Vagina (tissue), 2 donors: Measurements from ENCODE around the gene CAVIN3. TPM values are rescaled to one million over a fixed set of nuclear protein-coding genes. Genes with fewer than 3 reads are reported as not detected.

Source experiments
- DNase-seq, 2 donors: peaks; one replicate each; pipeline ENCODE4 v3.0.0-alpha.2; 2017; ENCODE audit errors: extremely low spot score in 2 of 2
- H3K27ac ChIP-seq: fragments of 200-600 bp; sonication (generic); one replicate; pipeline ENCODE4 v1.5.1; 2019
- H3K27me3 ChIP-seq: fragments of 200-600 bp; sonication (generic); one replicate; pipeline ENCODE4 v1.5.1; 2019
- H3K36me3 ChIP-seq, 2 donors: fragments of 200-600 bp; sonication (generic); one replicate each; pipeline ENCODE4 v1.5.1; 2017 to 2019
- H3K4me1 ChIP-seq: fragments of 200-600 bp; sonication (generic); one replicate; pipeline ENCODE4 v1.5.1; 2019
- H3K4me3 ChIP-seq, 2 donors: fragments of 200-600 bp; sonication (generic); 1 replicate in 1 of 2; 2 replicates in 1 of 2; pipeline ENCODE4 v1.5.1; 2016 to 2019
- H3K9me3 ChIP-seq: fragments of 200-600 bp; sonication (generic); one replicate; pipeline ENCODE4 v1.5.1; 2019
- POLR2A ChIP-seq, 2 donors: fragments of 450-650 bp; IDR thresholded peaks; one replicate each; pipeline ENCODE4 v1.6.1; 2017; ENCODE audit warnings: antibody characterized with exemption in 2 of 2, mild to moderate bottlenecking in 2 of 2, moderate library complexity in 2 of 2
- POLR2AphosphoS5 ChIP-seq, 2 donors: sonication (generic); formaldehyde crosslinking; IDR thresholded peaks; one replicate each; pipeline ENCODE4 v1.9.0; 2017; ENCODE audit warnings: antibody characterized with exemption in 2 of 2, mild to moderate bottlenecking in 2 of 2, low read depth in 1 of 2; ENCODE audit not compliant: insufficient read depth in 1 of 2
- intact Hi-C: fragments of 100-400 bp; cut with DNase I; formaldehyde crosslinking; loops from one replicate; pipeline ENCODE4 v1.15.1; 2023
- total RNA-seq: library from RNA; depleted of rRNA; stranded (reverse); fragments of >200 nt; gene quantifications from one replicate; pipeline ENCODE4 v1.2.3, GENCODE V29; 2016
- TF ChIP-seq, protein P1 (sequence below), 3 experiments: fragments of 450-650 bp in 2 of 3; fragments of 200-600 bp in 1 of 3; sonication (generic) in 1 of 3; IDR thresholded peaks; one replicate each; pipeline ENCODE4 v1.5.1; 2017 to 2019; ENCODE audit warnings: antibody characterized with exemption in 3 of 3, mild to moderate bottlenecking in 2 of 3, moderate library complexity in 2 of 3

CAVIN3 gene
- total RNA-seq, 1 donor from 2014 or later, result 156 TPM

DNA sequence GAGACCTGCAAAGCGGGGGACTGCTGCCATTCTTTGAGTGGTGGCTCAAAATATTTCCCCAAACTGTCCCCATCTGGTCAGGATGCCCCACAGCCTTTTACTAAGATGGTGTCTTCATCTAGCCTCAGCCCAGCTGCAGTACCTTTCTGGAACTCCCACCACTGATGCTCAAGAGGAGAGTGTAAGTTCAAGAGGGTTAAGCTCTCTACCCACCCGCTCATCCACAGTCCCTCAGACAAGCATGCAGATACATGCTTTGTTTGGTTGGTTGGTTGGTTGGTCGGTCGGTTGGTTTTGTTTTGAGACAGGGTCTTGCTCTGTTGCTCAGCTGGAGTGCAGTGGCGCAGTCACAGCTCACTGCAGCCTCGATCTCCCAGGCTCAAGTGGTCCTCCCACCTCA is 14.5 kb upstream of the CAVIN3 start:
- H3K9me3 ChIP-seq, result no peaks in the 10 kb centered on the region
- no peak for DNase-seq
- no peaks in the 10 kb centered on the region for H3K36me3 ChIP-seq
- TF ChIP-seq POLR2A (IDR thresholded peaks at IDR 0.05) (no peak), POLR2AphosphoS5 (IDR thresholded peaks at IDR 0.05; ENCODE audit: insufficient read depth in 1 of 2, low read depth in 1 of 2) (no peak)
- TF ChIP-seq, protein P1, sequence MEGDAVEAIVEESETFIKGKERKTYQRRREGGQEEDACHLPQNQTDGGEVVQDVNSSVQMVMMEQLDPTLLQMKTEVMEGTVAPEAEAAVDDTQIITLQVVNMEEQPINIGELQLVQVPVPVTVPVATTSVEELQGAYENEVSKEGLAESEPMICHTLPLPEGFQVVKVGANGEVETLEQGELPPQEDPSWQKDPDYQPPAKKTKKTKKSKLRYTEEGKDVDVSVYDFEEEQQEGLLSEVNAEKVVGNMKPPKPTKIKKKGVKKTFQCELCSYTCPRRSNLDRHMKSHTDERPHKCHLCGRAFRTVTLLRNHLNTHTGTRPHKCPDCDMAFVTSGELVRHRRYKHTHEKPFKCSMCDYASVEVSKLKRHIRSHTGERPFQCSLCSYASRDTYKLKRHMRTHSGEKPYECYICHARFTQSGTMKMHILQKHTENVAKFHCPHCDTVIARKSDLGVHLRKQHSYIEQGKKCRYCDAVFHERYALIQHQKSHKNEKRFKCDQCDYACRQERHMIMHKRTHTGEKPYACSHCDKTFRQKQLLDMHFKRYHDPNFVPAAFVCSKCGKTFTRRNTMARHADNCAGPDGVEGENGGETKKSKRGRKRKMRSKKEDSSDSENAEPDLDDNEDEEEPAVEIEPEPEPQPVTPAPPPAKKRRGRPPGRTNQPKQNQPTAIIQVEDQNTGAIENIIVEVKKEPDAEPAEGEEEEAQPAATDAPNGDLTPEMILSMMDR (IDR thresholded peaks at IDR 0.05), result no peak
- H3K4me3 ChIP-seq, result no peak overlapping the region
- intact Hi-C loops, result no loop called here
- no peaks in the 10 kb centered on the region for H3K27me3 ChIP-seq
- no peak overlapping the region for H3K27ac ChIP-seq
- no peaks in the 10 kb centered on the region for H3K4me1 ChIP-seq

DNA sequence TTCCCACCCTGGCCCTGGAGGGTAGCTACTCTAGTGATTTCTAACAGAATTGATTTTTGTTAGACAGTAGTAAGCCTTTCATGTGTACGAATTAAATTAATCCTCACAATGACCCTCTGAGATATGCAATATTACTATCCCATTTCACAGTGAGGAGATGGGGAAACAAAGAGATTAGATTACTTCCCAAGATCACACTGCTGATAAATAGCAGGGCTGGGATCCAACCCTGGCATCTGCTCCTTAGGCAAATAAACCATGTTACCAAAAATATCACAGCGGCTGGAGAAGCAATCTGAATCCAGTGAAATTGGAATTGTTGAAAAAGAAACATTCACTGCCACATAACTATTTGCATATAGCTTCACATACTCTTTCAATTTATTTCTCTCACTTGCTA is 12.8 kb upstream of the CAVIN3 start:
- no peaks in the 10 kb centered on the region for H3K27me3 ChIP-seq
- DNase-seq, result no peak
- H3K4me1 ChIP-seq, result no peaks in the 10 kb centered on the region
- no peak overlapping the region for H3K27ac ChIP-seq
- H3K4me3 ChIP-seq, result no peak overlapping the region
- intact Hi-C loops, result no loop called here
- TF ChIP-seq, protein P1 (IDR thresholded peaks at IDR 0.05), result no peak
- no peak for TF ChIP-seq POLR2A (IDR thresholded peaks at IDR 0.05)
- no peaks in the 10 kb centered on the region for H3K9me3 ChIP-seq
- H3K36me3 ChIP-seq, result no peaks in the 10 kb centered on the region

DNA sequence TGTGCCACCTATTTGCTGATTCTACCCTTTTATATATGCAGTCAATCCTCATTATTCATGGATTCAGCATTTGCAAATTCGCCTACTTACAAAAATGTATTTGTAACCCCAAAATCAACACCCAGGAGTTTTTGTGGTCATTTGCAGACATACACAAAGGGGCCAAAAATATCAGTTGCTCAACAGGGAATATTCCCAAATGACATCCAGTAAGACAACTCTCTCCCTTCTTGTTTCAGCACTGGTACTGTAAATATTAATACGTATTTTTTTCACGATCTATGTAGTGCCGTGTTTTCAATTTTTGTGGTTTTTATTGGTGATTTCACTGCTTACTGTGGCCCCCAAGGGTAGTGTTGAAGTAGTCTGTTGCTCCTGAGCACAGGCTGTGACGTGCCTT is 11.8 kb upstream of the CAVIN3 start:
- Histone ChIP-seq H3K36me3 (no peaks in the 10 kb centered on the region), H3K4me1 (no peaks in the 10 kb centered on the region), H3K9me3 (no peaks in the 10 kb centered on the region), H3K27me3 (no peaks in the 10 kb centered on the region), H3K27ac (no peak overlapping the region), H3K4me3 (no peak overlapping the region)
- intact Hi-C loops, result no loop called here
- DNase-seq, result no peak
- TF ChIP-seq POLR2A (IDR thresholded peaks at IDR 0.05), result no peak
- TF ChIP-seq, protein P1 (IDR thresholded peaks at IDR 0.05), result no peak
- no peak for TF ChIP-seq POLR2AphosphoS5 (IDR thresholded peaks at IDR 0.05; ENCODE audit: insufficient read depth in 1 of 2, low read depth in 1 of 2)

DNA sequence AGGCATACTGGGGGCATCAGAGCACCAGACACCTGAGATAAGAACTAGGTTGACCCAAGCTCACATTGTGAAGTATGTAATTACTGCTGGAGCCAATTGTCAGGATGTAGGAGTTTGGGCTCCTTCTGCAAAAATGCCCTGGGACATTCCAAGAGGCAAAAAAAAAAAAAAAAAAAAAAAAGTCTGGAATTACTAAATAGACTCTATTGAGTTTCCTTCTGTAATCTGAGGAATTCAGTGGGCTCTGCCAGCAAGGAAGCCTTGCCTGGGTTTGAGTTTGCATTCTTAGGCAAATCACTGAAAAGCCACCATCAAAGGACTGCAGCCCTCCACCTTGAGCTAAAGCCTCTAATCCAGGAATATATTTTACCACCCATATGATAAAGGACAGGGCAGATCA is 8.0 kb upstream of the CAVIN3 start:
- no peaks in the 10 kb centered on the region for H3K4me1 ChIP-seq
- H3K27ac ChIP-seq, result no peak overlapping the region
- H3K9me3 ChIP-seq, result no peaks in the 10 kb centered on the region
- TF ChIP-seq, protein P1 (IDR thresholded peaks at IDR 0.05), result no peak
- TF ChIP-seq POLR2A (IDR thresholded peaks at IDR 0.05) (no peak), POLR2AphosphoS5 (IDR thresholded peaks at IDR 0.05; ENCODE audit: insufficient read depth in 1 of 2, low read depth in 1 of 2) (no peak)
- intact Hi-C loops, result loop anchor here (10.0 kb wide), 1 partner anchor 94 kb away; the partner anchor contains the start of genes CNGA4 and FHIP1B
- H3K4me3 ChIP-seq, result no peak overlapping the region
- no peaks in the 10 kb centered on the region for H3K27me3 ChIP-seq
- no peaks in the 10 kb centered on the region for H3K36me3 ChIP-seq
- no peak for DNase-seq

DNA sequence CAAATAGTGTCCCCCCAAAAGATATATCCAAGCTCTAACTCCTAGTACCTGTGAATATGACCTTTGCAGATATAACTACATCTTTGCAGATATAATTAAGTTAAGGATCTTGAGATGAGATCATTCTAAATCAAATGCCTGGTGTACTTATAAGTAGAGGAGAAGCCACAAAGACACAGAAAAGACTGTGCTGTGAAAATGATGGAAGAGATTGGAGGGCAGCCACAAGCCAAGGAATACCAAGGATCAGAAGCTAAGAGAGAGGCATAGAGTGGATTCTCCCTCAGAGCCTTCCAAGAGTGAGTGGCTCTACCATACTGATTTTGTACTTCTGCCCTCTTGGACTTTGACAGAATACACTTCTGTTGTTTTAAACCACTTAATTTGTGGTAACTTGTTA is 7.5 kb upstream of the CAVIN3 start:
- no peak for DNase-seq
- no peaks in the 10 kb centered on the region for H3K9me3 ChIP-seq
- peaks cover under 1% of the 10 kb centered on the region for H3K4me1 ChIP-seq
- H3K4me3 ChIP-seq, result no peak overlapping the region
- TF ChIP-seq POLR2AphosphoS5 (IDR thresholded peaks at IDR 0.05; ENCODE audit: insufficient read depth in 1 of 2, low read depth in 1 of 2), result no peak
- TF ChIP-seq, protein P1 (IDR thresholded peaks at IDR 0.05), result no peak
- no peak for TF ChIP-seq POLR2A (IDR thresholded peaks at IDR 0.05)
- intact Hi-C loops, result loop anchor here (10.0 kb wide), 1 partner anchor 93 kb away; the partner anchor contains the start of genes CNGA4 and FHIP1B
- H3K36me3 ChIP-seq, result no peaks in the 10 kb centered on the region
- H3K27me3 ChIP-seq, result no peaks in the 10 kb centered on the region
- no peak overlapping the region for H3K27ac ChIP-seq
